GM19455 (cell line): Measurements from ENCODE around the gene PDE4D.
"Not testable (repeated sequence)": the region's sequence is repeated elsewhere in the genome, so short reads cannot be mapped to it uniquely, and the experiment has no call there.

ENCODE experiments used
- ATAC-seq: cut with Tn5 transposase; IDR thresholded peaks from one replicate; pipeline ENCODE4 v1.9.1; 2021; ENCODE audit not compliant: unreplicated experiment

The PDE4D gene

GRCh38 chr5:59711310-59711709, 182.2 kb downstream of the PDE4D start:
- no peak for ATAC-seq

- ATAC-seq, result no peak
These were observed 183.7 kb downstream of the PDE4D start for GRCh38 chr5:59709846-59710245.

DNA sequence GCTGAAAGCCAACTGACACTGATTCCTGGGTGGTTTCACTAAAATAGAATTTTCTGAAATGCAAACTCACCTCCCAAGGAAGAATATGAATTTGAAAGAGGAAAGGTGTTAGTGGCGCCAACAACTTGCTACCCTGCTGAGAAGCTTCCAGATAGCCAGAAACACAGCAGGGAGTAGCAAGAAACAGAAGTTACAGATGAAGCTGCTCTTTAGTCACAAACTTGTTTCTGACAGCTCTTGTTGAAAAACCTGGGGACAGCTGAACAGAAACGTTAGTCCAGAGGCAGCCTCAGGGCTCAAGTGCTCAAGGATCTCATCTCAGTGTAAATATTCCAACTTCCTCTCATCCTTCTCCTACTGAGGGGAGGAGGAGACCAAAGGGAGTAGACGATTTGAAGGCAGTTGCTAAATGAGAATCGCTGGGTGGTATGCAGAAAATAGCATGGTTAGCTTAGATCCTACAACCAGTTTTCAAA, 184.1 kb downstream of the PDE4D start:
- ATAC-seq, result no peak

GRCh38 chr5:59704936-59705335, 188.6 kb downstream of the PDE4D start:
- ATAC-seq, result no peak

- ATAC-seq, result no peak
These were observed 189.7 kb downstream of the PDE4D start for GRCh38 chr5:59703789-59704188.

DNA sequence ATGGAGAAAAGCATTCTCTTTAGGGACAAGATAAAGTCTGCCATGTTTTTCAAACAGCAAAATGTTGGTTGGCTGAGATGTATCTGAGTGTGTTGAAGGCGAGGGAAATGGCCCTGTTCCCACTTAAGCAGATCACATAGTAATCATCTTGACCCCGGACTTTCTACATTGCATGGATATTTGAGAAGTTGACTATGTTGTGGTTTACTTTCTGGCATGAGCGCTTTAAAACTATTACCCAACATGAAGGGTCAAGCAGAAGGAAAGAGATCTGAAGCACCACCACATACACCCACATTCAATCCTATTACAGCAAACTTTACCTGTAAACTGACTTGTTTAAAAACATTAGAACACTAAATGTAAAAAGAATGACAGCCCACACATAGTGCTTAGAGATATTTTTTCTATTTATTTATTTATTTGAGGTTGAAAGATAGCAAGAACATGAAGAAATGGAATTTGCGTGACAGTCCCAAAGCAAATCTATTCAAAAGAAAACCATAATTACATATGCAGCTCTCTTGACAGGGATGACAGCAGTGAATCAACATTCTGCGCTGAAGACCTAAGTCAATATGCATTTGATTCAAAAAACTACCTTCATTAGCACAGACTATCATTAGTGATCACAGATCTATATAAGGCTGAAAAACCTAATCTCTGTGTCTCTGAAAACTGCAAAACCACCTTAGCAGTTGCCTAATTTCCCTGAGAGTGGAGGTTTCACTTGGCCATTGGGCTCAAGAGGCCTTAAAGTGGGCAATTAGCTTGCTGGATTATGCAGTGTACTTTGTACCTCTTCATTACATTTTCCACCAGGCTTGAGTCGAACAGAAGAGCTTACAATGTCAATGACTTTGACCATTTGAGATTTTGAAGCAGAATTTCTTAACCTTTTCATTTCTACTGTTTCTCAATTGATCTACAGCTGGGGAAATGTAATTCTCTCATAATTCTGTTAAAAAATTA, 195.0 kb downstream of the PDE4D start:
- no peak for ATAC-seq

- ATAC-seq, result no peak
These were observed 199.1 kb downstream of the PDE4D start for GRCh38 chr5:59694411-59694810.

DNA sequence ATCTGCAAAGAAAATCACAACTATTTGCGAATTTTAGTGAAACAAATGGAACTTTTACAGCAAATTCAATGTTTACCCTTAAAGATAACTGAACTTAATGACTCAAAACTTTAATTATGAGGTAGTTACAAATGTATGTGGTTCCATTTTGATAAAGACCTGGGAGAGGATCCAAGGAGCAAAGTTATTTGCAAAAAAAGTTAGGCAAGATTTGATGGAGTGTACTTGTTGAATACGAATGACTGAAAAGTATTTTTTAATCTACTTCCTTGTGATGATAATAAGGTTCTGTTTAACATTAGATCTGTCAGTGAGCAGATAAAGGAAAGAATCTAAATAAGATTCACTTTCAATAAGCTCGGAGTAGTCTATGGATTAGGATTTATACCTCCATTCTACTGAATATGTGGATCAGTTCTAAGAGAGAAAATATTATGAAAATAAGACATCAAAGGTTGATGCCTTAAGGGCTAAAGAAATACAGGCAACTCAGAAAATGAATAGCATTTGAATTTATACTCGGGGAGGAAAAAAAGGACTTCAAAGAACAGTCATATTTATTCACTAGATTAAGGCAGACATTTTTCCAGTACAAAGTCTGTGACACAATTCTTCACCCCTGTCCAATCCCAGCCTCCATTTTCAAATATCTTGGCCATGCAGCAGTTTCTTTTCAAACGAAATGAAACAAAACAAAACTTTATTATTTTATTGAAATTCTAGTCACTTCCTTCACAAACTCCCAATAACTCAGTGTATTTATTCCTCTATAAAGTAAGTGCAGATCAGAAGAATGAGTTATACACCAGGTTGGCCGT, 199.8 kb downstream of the PDE4D start:
- ATAC-seq, result no peak

DNA sequence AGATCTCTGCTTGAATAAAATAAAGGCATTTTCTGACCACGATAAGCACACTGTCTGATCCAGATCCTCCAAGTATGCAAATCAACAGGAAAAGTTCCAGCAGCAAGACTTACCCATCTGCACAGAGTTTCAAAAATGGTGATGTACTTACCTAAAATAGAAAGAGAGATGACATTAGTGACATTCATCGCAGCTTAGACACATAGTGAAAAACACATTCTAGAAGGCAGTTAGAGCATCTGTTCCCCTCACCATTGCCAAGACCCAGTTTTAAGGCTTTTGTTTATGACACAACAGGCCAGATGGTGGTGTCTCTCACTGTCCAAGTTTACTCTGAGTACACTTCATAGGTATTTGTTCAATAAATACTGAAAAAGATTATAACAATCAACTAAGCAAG, 207.7 kb downstream of the PDE4D start:
- peak; percentile 63 for ATAC-seq

- no peak for ATAC-seq
These were observed 208.4 kb downstream of the PDE4D start for GRCh38 chr5:59685191-59685530.

DNA sequence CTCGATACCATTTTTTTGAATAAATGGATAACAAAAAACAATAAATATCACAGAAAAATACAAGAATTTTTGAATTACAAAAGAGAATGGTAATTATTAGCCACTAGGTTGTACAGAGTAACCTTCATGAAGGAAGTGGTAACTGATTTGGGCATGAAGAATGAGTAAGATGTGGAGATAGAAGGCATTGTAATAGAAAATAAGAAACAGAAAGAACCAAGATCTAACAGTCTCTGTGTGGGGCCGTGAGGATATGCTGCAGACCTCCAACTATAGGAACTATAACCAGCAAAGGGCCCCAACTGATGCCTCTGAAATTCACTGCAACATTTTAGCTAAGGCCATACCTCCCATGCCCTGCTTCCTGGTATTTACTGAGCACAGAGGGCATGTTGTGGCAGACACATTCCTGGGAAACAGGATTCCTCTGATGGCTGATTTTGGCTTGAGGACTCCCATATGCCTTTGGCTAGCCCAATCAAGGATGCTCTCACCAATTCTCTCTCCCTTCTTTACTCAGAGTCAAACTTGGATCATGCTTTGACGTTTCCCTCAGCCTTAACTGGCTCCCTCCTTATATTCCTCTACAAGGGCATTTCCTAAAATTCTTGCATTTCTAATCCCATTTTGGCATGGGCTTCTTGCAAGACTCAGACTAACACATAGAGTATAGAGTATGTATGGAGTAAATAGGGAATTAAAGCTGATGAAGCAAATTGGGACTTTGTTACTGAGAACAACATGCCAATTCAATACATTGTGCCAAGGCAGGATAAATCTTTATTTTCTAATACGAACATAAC, 208.9 kb downstream of the PDE4D start:
- ATAC-seq, result no peak

DNA sequence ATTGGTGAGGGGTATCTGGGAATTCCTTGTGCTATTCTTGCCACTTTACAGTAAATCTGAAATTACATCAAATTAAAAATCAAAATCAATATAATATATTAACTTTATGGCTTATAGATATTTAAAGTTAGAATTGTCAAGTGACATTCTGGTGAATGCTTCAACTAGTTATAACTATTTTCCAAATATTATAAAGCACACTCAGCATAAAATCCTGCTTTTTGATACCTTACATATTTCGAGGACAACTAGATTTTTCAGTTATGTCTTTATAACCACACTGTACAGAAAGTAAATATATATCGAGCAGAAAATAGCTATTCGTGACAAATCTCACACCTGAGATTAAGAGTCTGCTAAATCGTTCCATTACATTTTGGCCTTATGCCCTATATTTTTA, 210.2 kb downstream of the PDE4D start:
- ATAC-seq, result no peak

- ATAC-seq, result no peak
These were observed 211.0 kb downstream of the PDE4D start for GRCh38 chr5:59682542-59682941.

DNA sequence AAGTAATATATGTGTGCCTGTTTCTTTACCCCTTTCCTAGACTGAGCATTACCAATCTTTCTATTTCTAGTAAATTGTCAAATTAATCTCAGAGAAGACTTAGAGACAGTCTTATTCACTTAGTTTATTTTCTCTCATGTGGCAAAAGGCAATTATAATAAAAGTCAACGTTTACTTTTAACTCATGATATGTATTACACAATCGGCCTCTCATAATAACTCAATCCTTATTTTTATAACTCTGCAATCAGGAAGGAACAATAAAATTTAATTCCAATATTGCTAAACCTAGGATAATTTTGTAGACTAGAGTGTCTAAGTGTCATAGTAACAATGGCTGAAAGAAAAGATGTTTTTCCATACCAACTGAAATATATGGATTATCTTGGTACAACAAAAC, 214.6 kb downstream of the PDE4D start:
- ATAC-seq, result no peak

GRCh38 chr5:59674763-59675162, 218.8 kb downstream of the PDE4D start:
- ATAC-seq, result no peak

GRCh38 chr5:59673438-59674058, 220.0 kb downstream of the PDE4D start:
- peak; percentile 67 for ATAC-seq

GRCh38 chr5:59666440-59667068, 227.0 kb downstream of the PDE4D start:
- no peak for ATAC-seq

DNA sequence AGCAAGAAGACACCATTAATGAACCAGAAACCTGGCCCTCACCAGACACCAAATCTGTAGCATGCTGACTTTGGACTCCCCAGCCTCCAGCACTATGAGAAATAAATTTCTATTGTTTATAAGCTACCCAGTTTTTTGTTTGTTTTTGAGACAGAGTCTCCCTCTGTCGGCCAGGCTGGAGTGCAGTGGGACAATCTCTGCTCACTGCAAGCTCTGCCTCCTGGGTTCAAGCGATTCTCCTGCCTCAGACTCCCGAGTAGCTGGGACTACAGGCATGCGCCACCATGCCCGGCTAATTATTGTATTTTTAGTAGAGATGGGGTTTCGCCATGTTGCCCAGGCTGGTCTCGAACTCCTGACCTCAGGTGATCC, 227.7 kb downstream of the PDE4D start:
- not testable (repeated sequence) for ATAC-seq

DNA sequence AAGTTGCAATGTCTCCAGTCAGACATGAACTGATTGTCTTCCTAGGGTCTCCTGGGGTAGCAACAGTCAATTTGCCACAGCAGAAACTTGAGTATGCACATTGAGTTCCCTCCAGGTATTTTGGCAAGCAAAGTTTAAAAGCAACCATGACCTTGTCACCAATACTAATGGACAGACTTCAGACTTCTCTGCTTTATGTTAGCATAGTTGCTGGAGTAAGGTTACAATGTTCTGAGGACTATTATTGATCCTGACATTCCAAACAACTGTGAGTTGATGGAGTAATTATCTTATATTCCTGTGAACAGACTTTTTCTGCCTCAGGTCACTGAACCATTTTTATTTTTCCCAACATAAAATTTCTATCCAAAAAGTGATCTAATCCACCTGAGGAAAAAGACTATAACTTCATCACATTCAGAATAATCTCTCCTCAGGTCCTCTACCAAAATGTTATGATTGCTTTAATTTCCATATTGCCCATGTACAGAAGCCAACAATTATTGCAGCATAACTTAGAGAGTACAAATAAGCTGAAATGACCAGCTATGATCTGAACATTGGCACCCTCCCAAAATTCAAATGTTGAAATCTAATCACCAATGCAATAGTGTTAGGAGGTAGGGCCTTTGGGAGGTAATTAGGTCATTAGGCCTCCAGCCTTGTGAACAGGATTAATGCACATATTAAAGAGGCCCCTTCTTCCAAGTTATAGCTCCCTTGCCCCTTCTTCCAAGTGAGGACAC, 228.3 kb downstream of the PDE4D start:
- no peak for ATAC-seq
